ENCODE data around the gene GPC6.
"Not testable (repeated sequence)": the region's sequence is repeated elsewhere in the genome, so short reads cannot be mapped to it uniquely, and the experiment has no call there.

The GPC6 gene

DNA sequence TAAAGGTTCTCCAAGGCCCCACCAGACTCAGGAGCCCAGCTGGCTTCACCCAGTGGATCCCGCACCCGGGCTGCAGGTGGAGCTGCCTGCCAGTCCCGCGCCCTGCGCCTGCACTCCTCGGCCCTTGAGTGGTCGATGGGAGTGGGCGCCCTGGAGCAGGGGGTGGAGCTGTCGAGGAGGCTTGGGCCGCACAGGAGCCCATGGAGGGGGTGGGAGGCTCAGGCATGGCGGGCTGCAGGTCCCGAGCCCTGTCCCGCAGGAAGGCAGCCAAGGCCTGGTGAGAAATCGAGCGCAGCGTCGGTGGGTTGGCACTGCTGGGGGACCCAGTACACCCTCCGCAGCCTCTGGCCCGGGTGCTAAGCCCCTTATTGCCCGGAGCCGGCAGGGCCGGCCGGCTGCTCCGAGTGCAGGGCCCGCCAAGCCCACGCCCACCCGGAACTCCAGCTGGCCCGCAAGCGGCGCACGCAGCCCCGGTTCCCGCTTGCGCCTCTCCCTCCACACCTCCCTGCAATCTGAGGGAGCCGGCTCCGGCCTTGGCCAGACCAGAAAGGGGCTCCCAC, 228.1 kb downstream of the GPC6 start:
- not testable (repeated sequence) for DNase-seq

GRCh38 chr13:93455861-93456260, 229.3 kb downstream of the GPC6 start:
- no peak for DNase-seq

DNA sequence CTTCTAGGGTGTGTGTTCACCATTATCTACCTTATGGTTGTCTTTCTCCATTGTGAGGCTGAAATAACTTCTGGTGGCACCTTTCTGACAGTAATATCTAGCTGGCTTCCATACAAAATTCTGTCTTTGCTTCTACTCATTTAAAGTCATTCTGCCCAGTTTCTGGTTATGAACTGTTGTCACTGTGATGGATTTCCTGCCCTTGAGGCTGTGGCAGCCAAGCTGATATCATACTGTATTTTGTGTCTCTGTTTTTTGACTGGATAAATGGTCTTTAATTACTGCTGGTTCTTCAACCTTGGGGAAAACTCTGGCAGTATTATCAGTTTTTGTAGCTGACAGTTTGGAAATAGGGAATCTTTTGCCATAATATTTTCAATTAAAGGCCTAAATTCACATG, 233.4 kb downstream of the GPC6 start:
- peak; percentile 20 for DNase-seq

DNA sequence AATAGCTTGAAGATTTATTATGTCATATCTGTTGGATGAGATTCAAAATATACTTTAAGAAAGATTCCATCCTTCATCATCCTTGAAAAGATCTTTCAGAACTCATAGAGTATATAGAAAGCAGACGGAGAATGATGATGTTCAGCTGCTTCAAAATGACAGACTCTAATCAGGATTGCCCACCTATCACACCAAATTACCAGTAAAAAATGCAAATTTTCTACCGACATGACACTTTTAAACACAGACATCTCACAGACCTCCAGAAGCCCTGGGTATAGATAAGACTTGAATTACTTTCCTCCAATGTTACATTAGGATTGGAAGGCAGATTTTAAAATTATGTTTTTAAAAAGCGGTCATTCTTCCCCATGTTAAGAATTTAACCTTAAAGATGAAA, 235.5 kb downstream of the GPC6 start:
- DNase-seq, result no peak

- DNase-seq, result no peak
Observed at GRCh38 chr13:93466502-93467036, 240.0 kb downstream of the GPC6 start.

DNA sequence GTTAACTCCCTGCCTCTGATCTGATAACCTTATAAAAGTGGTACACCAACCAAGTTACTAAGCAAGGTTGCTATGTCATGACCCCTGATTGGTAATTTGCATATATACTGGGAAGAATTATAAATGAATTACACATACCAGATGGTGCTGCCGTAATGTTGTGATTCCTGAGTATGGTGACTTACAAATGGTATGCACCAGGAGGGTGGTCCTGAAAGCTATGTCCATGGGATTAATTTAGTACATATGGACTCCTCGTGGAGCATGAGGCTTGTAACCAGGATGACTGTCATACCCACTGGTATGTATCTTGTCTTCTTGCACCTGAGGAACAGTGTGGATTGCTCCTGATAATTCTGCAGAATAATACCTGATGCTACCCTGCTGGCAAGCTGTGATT, 240.6 kb downstream of the GPC6 start:
- no peak for DNase-seq

- no peak for DNase-seq
Observed at GRCh38 chr13:93468433-93468832, 241.8 kb downstream of the GPC6 start.

DNA sequence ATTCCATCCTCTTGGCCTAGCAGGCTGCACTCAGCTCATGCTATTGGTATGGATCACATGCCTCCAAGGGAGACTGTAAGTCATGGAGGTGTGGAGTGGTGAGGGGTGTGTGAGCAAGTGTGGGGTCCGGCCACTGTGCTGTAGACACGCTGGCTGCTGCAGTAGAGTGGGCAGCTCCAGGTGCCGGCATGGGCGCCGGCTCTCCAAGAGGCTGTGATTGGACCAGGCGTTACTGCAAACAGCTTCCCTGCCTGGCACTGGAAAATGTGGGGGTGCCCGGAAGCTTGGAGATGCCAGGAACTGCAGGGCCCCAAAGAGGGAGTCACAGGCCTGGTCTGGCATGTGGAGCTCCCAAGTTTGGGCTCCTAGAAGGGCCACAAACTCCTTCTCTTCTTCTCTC, 245.7 kb downstream of the GPC6 start:
- no peak for DNase-seq

GRCh38 chr13:93472814-93473296, 246.2 kb downstream of the GPC6 start:
- DNase-seq, result no peak

DNA sequence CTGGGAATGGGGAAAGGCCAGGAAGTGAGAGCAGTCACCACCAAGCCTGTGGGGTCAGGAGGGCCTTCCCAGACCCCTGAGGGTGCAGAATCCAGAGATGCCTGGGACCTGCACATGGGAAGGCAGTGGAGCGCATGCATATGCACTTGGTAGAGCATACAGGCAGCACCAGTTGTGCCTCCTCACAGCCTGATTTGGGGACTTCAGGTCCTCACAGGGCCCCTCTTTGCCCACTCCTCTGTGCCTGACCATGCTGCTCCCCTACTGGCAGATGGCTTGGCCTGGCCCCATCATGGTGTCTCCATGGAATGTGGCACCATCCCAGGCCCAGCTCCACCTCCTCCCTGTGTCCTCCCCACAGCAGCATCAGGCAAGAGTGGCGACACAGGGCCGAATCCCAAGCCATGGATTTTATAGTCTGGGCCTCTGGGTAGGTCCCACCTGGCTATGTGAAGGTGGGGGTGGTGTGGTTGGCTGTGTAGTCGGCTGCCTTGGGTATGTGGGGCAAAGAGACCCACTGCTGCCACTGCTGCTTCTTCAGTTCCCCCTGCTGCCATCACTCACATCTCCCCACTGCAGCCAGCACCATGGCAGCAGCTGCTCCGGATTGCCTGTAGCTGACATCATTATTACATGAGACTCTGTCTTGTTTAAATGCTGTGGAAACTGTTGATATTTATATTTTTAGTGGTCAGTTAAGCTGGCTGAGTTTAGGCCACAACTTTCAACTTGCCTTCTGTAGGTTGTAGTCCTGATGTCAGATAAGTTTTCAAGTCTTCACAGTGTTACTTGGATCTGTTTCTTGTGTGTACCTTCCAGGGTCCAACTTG, 247.0 kb downstream of the GPC6 start:
- no peak for DNase-seq

GRCh38 chr13:93476175-93476574, 249.6 kb downstream of the GPC6 start:
- no peak for DNase-seq

DNA sequence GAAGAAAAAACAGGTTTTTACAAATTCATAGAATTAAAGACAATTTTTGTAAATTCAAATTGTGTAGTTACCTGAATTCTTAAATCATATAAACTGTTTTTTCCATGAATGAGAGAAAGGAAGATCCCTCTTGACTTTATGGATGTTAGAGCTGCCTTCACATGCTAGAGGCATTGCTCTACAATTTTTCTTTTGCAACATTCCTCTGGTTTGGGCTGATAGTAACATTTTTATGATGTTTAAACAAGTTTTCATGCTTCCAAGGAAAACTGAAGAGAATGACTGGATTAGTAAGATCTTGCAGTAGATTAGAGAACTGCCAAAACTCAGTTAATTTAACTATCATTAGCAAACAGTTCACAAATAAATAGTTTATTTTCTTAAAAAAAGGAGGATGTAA, 250.6 kb downstream of the GPC6 start:
- no peak for DNase-seq

DNA sequence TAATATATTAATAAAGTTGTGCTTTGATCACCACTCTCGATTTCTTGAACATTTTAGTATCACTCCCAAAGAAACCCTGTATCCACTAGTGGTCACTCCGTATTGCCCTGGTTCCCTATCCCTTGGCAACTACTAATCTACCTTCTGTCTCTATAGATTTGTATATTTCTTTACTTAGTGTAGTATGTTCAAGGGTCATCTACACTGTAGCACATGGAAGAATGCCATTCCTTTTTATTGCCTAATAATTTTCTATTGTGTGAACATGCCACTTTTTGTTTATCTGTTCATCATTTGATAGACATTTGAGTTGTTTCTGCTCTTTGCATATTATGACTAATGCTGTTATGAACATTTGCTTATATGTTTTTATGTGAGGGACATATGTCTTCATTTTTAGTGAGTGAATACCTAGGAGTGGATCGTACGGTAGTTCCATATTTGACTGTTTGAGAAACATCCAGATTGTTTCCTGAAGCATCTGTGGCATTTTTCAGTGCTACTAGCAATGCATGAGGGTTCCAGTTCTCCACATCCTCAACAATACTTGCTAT, 254.0 kb downstream of the GPC6 start:
- no peak for DNase-seq

- not testable (repeated sequence) for DNase-seq
Observed at GRCh38 chr13:93496117-93496516, 269.5 kb downstream of the GPC6 start.

DNA sequence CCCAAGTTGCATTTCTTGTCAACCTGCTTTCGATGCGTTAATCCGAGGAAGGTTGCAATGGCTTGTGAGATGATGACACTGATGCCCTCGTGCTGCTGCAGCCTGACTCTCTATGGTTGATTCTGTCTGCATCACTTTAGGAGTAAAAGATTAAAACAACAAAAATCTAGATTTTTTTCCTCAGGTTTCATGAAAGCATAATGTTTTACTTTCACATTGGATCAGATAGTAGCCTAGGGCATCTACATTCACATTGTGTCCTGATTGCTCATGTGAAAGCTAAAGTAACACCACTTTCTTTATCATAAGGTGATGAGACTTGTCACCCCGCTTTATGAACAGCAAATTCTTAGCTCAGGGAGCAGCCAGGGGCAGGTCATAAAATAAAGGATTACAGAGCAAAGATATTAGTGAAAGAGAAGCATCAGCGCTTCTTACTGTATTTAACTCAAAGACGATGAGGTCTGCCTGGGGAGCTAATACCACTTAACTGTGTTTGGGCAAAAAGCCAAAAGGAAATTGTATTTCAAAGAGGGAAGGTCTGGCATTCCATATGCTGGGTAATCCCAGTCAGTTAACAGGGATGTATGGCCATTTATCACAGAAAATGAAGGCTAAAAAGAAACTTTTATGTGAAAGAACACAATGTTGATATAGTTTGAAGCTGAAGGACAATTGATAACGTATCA, 270.5 kb downstream of the GPC6 start:
- peak; percentile 97 for DNase-seq

DNA sequence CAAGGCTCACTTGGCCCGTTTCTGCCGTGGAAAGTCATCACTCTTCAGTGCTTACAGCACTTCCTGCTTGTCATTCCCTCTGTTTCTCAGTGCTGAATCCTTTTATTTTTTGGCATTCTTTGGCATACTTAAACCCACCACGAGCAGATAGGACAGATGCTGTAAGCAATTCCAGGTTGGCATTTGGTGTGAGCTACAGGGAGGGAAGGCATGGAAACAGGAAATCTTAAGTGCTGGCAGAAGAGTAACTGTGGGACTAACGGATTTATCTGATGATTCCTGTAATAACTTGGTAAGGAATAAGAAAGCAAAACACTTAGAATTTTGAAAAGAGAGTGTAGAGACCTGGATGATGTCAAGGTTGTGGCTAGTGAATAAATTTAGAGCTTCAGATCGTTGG, 273.4 kb downstream of the GPC6 start:
- peak; percentile 48 for DNase-seq

- no peak for DNase-seq
Observed at GRCh38 chr13:93502071-93502470, 275.5 kb downstream of the GPC6 start.

- no peak for DNase-seq
Observed at GRCh38 chr13:93502987-93503615, 276.5 kb downstream of the GPC6 start.

DNA sequence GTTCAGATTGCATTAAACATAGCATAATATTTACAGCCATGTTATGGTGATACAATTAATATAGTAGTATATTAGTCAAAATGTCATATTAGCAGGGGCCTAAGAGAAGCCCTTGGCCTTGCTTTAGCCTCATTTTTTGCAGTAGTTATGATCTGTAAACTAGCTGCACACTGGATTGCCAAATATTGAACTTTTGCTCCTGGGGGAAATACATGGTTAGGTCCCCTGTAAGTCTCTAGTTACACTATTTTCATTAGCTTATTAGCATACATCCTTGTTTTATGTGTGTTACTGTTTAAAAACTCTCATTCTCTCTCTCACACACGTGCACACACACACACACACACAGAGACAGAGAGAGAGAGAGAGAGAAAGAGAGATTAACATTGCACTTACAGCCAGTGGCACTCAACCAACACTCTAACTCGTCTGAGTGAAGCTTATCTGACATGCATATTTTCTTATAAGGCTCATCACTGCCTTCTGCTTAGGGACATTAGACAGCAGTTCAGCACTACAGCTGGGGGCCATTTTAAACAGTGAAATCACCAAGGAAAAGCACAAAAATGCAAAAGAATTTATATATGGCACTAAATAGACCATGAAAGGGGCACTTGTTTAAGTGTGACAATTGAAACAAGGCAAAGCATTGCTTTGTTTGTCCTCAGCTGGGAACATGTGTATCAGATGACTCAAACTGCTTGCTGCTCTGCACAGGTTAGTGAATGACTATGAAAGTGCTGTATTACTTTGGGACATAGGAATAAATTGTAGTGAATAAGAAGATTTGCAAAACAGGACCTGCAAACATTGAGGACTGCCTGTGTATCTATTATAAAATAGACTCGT, 278.7 kb downstream of the GPC6 start:
- peak; percentile 77 for DNase-seq

DNA sequence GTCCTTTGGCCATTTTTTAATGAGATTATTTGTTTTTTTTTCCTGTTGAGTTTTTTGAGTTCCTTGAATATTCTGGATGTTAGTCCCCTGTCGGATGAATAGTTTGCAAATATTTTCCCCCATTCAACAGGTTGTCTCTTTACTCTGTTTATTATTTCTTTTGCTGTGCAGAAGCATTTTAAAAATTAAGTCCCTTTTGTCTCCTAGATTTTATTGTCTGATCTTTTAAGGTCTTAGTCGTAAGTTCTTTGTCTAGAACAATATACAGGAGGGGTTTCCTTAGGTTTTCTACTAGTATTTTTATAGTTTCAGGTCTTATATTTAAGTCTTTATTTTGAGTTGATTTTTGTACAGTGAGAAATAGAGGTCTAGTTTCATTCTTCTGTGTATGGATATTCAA, 284.4 kb downstream of the GPC6 start:
- DNase-seq, result no peak

DNA sequence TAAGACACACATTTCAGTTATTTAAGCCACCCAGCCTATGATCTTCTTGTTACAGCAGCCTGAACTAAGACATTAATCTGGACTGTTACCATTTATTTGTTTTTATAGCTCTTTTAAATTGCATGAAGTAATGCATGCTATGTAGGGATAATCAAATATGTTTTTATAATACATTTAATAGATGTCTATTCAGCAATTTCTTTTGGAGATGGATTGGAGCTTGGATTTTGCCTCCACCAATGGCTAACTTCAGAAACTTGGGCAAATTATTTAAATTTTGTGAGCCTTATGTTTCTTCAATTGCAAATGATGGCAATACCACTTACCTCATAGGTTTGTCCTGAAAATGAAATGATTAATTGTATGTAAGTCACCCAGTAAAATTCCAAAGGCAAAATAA, 288.7 kb downstream of the GPC6 start:
- no peak for DNase-seq

DNA sequence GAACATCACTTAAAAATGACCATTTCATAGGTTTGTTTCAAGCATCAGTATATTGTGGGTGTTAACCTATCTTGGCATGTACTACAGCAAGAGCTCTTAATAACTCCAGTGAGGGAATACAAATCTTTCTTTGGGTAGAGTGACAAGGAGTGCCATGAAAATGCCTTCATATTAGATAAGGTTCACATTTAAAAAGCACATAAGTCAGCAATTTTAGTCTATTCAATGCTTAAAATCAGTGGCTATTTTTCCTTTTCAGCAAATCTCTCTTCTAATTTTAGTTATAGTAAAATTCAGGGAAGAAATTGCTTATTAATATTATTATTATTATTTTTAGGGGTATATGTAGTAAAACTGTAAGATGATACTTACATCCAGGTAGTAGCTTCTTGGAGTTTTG, 291.1 kb downstream of the GPC6 start:
- DNase-seq, result no peak

All from NCI-H69 (cell line).